ENCODE results near the gene ADA.
"Not testable (repeated sequence)": the region's sequence is repeated elsewhere in the genome, so short reads cannot be mapped to it uniquely, and the experiment has no call there.

The ADA gene

DNA sequence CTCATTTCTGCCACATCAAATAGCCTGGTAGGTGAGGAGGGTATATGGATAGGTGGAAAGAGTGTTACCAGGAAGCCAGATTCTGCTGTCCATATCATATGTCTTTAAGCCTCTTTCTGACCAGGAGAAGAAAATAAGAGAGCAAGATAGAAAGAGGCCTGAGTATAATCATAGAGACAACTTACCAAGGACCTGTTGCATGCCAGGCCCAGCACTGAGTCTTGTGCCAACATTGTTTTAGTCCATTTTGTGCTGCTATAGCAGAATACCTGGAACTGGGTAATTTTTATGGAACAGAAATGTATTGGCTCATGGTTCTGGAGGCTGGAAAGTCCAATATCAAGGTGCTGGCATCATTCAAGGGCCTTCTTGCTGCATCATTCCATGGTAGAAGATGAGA lies 7.3 kb upstream of the ADA start:
- TF ChIP-seq, protein P1, sequence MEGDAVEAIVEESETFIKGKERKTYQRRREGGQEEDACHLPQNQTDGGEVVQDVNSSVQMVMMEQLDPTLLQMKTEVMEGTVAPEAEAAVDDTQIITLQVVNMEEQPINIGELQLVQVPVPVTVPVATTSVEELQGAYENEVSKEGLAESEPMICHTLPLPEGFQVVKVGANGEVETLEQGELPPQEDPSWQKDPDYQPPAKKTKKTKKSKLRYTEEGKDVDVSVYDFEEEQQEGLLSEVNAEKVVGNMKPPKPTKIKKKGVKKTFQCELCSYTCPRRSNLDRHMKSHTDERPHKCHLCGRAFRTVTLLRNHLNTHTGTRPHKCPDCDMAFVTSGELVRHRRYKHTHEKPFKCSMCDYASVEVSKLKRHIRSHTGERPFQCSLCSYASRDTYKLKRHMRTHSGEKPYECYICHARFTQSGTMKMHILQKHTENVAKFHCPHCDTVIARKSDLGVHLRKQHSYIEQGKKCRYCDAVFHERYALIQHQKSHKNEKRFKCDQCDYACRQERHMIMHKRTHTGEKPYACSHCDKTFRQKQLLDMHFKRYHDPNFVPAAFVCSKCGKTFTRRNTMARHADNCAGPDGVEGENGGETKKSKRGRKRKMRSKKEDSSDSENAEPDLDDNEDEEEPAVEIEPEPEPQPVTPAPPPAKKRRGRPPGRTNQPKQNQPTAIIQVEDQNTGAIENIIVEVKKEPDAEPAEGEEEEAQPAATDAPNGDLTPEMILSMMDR (IDR thresholded peaks at IDR 0.05; ENCODE audit: insufficient read depth, low read depth, low read length, missing control alignments), result no peak
- no peak overlapping the region for H3K4me3 ChIP-seq (ENCODE audit: low read length)

DNA sequence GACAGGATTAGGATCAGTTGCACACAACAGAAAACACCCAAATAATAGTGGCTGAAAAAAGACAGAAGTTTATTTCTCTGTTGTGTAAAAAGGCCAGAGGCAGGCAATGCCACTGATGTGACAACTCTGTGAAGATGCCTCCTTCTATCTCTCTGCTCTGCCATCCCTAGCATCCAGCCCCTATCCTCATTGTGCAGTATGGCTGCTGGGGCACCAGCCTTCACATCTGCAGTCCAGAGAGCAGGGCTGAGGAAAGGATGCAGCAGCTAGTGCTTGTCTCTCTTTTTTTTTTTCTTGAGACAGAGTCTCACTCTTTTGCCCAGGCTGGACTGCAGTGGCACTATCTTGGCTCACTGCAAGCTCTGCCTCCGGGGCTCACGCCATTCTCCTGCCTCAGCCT lies 6.4 kb upstream of the ADA start:
- no peak overlapping the region for H3K4me3 ChIP-seq (ENCODE audit: low read length)
- TF ChIP-seq, protein P1 (IDR thresholded peaks at IDR 0.05; ENCODE audit: insufficient read depth, low read depth, low read length, missing control alignments), result no peak
- no peak for DNase-seq (ENCODE audit: low read depth)

More for the DNA sequence above, 7.3 kb upstream of the ADA start:
- DNase-seq (ENCODE audit: low read depth), result no peak

DNA sequence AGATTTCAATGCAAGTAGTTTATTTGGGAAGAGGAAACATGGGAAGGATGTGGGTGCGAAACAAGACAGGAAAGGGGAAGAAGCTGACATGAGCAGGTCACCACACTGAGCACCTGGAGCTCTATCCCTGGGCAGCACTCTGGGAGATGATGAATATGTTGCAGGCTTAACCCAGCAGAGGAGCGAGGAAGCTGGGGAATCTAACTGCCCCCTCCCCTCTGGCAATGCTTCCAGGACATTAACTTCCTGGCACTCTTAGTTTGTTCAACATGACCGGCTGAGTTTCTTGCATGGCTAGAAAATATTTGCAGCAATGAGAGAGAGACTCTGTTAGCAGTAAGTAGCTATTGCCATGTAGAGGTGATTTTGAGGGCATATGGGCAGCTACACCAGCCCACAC lies 4.9 kb upstream of the ADA start:
- TF ChIP-seq, protein P1 (IDR thresholded peaks at IDR 0.05; ENCODE audit: insufficient read depth, low read depth, low read length, missing control alignments), result no peak
- no peak for DNase-seq (ENCODE audit: low read depth)
- no peak overlapping the region for H3K4me3 ChIP-seq (ENCODE audit: low read length)

DNA sequence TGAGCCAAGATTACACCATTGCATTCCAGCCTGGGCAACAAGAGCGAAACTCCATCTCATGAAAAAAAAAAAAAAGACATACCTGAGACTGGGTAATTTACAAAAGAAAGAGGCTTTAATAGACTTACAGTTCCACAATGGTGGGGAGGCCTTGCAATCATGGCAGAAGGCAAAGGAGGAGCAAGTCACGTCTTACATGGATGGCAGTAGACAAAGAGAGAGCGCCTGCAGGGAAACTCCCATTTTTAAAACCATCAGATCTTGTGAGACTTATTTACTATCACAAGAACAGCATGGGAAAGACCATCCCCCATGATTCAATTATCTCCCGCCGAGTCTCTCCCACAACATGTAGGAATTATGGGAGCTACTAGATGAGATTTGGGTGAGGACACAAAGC lies 2.7 kb upstream of the ADA start:
- H3K4me3 ChIP-seq (ENCODE audit: low read length); DNase-seq (ENCODE audit: low read depth): not testable (repeated sequence)

DNA sequence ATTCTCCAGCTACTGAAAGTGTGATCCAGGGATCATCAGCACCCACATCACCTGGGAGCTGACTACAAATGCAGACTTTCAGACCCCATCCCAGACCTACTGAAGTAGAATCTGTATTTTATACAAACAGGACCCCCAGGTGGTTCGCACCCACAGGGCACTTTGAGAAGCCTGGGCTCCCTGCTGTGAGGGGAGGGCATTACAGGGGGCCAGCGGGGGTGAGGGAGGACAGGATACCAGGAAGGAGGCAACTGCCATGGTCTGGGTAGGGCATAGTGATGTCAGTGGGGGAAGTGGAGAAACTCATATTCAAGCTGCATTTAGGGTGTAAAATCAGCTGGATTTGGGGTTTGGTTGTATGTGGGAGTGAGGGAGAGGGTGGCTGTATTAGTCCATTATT lies 2.0 kb upstream of the ADA start:
- DNase-seq (ENCODE audit: low read depth), result no peak
- TF ChIP-seq, protein P1 (IDR thresholded peaks at IDR 0.05; ENCODE audit: insufficient read depth, low read depth, low read length, missing control alignments), result no peak
- no peak overlapping the region for H3K4me3 ChIP-seq (ENCODE audit: low read length)

DNA sequence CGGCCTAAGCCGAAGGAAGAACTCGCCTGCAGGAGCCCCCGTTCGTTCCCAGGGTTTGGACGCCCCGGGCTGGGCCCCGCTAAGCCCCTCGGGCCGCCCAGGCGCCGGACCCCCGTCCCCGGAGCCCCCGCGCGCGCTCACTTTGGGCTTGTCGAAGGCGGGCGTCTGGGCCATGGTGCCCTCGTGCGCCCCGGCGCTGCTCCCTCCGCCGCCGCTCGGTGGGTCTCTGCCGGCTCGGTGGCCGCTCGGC lies 140 bp downstream of the ADA start:
- TF ChIP-seq, protein P1 (IDR thresholded peaks at IDR 0.05; ENCODE audit: insufficient read depth, low read depth, low read length, missing control alignments), result no peak
- DNase-seq (ENCODE audit: low read depth), result no peak
- H3K4me3 ChIP-seq (ENCODE audit: low read length), result peak overlapping the region; percentile 62

DNA sequence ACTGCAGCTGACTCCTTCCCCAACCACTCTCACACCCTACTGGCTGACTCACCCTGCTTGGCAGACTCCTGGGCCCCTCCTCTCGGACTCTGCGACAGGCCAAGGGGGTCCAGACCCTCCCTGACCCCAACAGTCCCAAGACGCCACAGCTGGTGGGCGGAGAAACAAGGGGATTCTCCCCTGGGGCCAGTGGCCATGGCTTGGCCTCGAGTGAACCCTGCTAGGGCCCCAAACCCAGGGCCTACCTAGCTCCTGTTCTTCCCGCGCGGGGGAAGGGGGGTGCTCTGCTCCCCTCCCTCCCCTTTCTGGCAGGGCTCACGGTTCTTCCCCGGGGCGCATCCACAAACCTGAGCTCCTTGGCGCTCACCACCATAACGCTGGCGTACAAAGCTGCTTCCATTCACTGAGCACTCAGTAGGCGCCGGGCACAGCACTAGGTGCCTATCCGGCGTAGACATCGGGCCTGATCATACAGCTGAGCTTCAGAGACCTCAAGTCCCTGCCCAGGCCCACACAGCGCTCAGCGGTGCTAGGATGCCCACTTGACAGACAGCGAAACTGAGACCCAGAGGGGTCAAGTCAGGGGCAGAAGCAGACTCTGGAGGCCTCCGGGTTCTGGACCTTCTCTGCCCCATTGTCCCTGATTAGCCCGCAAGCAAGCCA lies 597 bp downstream of the ADA start:
- peak overlapping the region; percentile 62 for H3K4me3 ChIP-seq (ENCODE audit: low read length)
- TF ChIP-seq, protein P1 (IDR thresholded peaks at IDR 0.05; ENCODE audit: insufficient read depth, low read depth, low read length, missing control alignments), result no peak
- peak; percentile 38 for DNase-seq (ENCODE audit: low read depth)

All from epithelial cell of esophagus (primary cell).